ENCODE data around the gene SH3TC1.

SH3TC1 gene

GRCh38 chr4:8218371-8219031, 19.4 kb downstream of the SH3TC1 start:
- Histone ChIP-seq H3K27me3 (peaks cover 6% of the 10 kb centered on the region), H3K4me3 (ENCODE audit: low read depth in 1 of 2, low read length in 1 of 2) (no peak overlapping the region), H3K36me3 (no peaks in the 10 kb centered on the region)

GRCh38 chr4:8219236-8219635, 20.1 kb downstream of the SH3TC1 start:
- Histone ChIP-seq H3K36me3 (no peaks in the 10 kb centered on the region), H3K4me3 (ENCODE audit: low read depth in 1 of 2, low read length in 1 of 2) (no peak overlapping the region), H3K9me3 (no peaks in the 10 kb centered on the region), H3K27me3 (peaks cover 12% of the 10 kb centered on the region), H3K27ac (no peak overlapping the region), H3K4me1 (ENCODE audit: control insufficient read depth in 1 of 2, insufficient read depth in 1 of 2, low read depth in 1 of 2, low read length in 1 of 2) (peaks cover 11 to 16% of the 10 kb centered on the region in 2 experiments)
- TF ChIP-seq, protein P1, sequence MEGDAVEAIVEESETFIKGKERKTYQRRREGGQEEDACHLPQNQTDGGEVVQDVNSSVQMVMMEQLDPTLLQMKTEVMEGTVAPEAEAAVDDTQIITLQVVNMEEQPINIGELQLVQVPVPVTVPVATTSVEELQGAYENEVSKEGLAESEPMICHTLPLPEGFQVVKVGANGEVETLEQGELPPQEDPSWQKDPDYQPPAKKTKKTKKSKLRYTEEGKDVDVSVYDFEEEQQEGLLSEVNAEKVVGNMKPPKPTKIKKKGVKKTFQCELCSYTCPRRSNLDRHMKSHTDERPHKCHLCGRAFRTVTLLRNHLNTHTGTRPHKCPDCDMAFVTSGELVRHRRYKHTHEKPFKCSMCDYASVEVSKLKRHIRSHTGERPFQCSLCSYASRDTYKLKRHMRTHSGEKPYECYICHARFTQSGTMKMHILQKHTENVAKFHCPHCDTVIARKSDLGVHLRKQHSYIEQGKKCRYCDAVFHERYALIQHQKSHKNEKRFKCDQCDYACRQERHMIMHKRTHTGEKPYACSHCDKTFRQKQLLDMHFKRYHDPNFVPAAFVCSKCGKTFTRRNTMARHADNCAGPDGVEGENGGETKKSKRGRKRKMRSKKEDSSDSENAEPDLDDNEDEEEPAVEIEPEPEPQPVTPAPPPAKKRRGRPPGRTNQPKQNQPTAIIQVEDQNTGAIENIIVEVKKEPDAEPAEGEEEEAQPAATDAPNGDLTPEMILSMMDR (IDR thresholded peaks at IDR 0.05): no peak

More at GRCh38 chr4:8218371-8219031, 19.4 kb downstream of the SH3TC1 start:
- TF ChIP-seq, protein P1 (IDR thresholded peaks at IDR 0.05): no peak
- Histone ChIP-seq H3K9me3 (no peaks in the 10 kb centered on the region), H3K27ac (no peak overlapping the region), H3K4me1 (ENCODE audit: control insufficient read depth in 1 of 2, insufficient read depth in 1 of 2, low read depth in 1 of 2, low read length in 1 of 2) (peaks cover 11 to 16% of the 10 kb centered on the region in 2 experiments)

GRCh38 chr4:8220661-8221450, 21.8 kb downstream of the SH3TC1 start:
- no peak overlapping the region for H3K27ac ChIP-seq
- H3K36me3 ChIP-seq: no peaks in the 10 kb centered on the region
- H3K4me1 ChIP-seq (ENCODE audit: control insufficient read depth in 1 of 2, insufficient read depth in 1 of 2, low read depth in 1 of 2, low read length in 1 of 2): peaks cover 11 to 16% of the 10 kb centered on the region in 2 experiments
- H3K27me3 ChIP-seq: peaks cover 29% of the 10 kb centered on the region
- no peaks in the 10 kb centered on the region for H3K9me3 ChIP-seq
- H3K4me3 ChIP-seq (ENCODE audit: low read depth in 1 of 2, low read length in 1 of 2): no peak overlapping the region
- TF ChIP-seq, protein P1 (IDR thresholded peaks at IDR 0.05): no peak

- Histone ChIP-seq H3K36me3 (no peaks in the 10 kb centered on the region), H3K4me1 (ENCODE audit: control insufficient read depth in 1 of 2, insufficient read depth in 1 of 2, low read depth in 1 of 2, low read length in 1 of 2) (peaks cover 11 to 16% of the 10 kb centered on the region in 2 experiments), H3K27ac (no peak overlapping the region), H3K9me3 (no peaks in the 10 kb centered on the region), H3K27me3 (peaks cover 35% of the 10 kb centered on the region), H3K4me3 (ENCODE audit: low read depth in 1 of 2, low read length in 1 of 2) (no peak overlapping the region)
- TF ChIP-seq, protein P1 (IDR thresholded peaks at IDR 0.05): no peak
Observed at GRCh38 chr4:8221476-8221875, 22.4 kb downstream of the SH3TC1 start.

GRCh38 chr4:8221985-8222384, 22.9 kb downstream of the SH3TC1 start:
- Histone ChIP-seq H3K27me3 (peaks cover 40% of the 10 kb centered on the region), H3K27ac (no peak overlapping the region), H3K36me3 (no peaks in the 10 kb centered on the region), H3K9me3 (no peaks in the 10 kb centered on the region), H3K4me3 (ENCODE audit: low read depth in 1 of 2, low read length in 1 of 2) (no peak overlapping the region), H3K4me1 (ENCODE audit: control insufficient read depth in 1 of 2, insufficient read depth in 1 of 2, low read depth in 1 of 2, low read length in 1 of 2) (peaks cover 11 to 16% of the 10 kb centered on the region in 2 experiments)
- TF ChIP-seq, protein P1 (IDR thresholded peaks at IDR 0.05): no peak
